GM12874 (cell line): ENCODE results near the gene CCNH.
A peak's percentile ranks its signal among the peaks of the same experiment; 100 is the strongest.

Source experiments
- TF ChIP-seq, protein P1 (sequence below): IDR thresholded peaks from 2 replicates; pipeline ENCODE4 v1.5.1; 2011; ENCODE audit warnings: low read depth, mild to moderate bottlenecking, control low read depth, low read length, moderate library complexity; ENCODE audit not compliant: insufficient read depth

The CCNH gene

DNA sequence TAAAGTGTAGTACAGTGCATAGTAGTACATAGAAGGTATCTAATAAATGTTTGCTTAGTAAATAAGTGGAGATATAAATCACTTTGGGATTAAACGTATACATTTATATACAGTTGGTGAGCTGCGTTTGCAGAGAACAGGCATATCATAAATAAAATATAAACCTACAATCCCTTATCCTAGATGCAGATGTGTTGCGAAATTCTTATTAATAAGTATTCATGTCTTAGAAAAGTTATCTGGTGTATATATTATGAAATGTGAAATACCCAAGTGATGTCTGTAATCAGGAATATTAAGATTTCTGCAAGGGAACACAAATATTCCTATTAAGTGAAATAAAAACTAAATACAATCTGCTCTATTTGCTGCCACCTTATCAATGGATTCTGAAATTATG, 8.8 kb downstream of the CCNH start:
- TF ChIP-seq, protein P1, sequence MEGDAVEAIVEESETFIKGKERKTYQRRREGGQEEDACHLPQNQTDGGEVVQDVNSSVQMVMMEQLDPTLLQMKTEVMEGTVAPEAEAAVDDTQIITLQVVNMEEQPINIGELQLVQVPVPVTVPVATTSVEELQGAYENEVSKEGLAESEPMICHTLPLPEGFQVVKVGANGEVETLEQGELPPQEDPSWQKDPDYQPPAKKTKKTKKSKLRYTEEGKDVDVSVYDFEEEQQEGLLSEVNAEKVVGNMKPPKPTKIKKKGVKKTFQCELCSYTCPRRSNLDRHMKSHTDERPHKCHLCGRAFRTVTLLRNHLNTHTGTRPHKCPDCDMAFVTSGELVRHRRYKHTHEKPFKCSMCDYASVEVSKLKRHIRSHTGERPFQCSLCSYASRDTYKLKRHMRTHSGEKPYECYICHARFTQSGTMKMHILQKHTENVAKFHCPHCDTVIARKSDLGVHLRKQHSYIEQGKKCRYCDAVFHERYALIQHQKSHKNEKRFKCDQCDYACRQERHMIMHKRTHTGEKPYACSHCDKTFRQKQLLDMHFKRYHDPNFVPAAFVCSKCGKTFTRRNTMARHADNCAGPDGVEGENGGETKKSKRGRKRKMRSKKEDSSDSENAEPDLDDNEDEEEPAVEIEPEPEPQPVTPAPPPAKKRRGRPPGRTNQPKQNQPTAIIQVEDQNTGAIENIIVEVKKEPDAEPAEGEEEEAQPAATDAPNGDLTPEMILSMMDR: no peak

DNA sequence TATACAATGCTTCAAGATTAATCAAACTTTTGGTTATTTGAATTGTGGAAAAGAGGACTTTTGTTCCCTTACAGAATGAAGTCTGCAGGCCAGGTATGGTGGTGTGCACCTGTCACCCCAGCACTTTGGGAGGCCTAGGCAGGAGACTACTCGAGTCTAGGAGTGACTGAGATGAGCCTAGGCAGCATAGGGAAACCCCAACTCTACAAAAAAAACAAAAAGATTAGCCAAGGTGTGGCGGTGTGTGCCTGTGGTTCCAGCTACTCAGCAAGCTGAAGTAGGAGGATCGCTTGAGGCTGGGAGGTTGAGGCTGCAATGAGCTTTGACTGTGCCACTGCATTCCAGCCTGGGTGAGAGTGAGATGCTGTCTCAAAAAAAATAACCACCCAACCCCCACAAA, 9.3 kb downstream of the CCNH start:
- TF ChIP-seq, protein P1: no peak

DNA sequence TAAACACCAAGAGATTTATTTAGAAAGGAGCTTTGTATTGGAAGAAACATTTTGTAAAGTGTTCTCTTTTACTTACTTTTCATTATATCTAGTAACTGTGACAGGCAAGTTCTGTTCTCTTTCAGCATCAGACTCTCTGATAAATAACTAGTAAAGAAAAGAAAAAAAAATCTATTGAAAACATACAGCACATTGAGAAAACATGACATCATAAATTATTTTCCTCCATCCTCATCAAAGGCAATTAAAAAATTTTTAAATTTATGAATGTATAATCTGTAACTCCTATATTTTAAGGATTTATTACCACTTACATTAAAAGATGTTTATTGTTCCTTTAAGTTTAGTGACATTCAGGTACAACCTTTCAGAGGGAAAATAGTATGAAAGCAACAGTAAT, 11.1 kb downstream of the CCNH start:
- TF ChIP-seq, protein P1: no peak

DNA sequence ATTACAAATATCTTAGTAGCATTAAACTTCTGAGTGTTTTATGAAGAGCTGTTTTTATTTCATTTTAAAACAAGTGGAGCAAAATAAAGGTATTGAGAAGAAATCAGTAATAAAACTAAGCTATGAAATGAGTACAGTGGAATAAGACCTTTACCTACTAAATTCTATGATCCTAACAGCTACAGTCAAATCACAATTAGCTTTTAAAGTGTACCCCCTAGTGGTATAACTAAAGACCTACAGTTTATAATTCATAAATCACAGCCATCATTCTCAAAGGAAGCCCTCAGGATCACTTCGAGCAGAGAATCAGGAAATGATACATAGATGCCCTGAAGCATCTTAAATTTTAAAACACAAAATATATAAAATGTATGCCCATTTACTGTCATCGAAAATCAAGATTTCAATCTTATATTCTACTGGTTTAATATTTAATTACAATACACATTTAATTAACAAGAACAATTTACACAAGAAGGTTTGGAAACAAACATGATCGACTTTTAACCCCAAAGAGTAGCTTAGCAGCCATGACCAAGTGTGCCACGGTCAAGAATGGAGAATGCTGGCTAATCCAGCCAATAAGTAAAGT, 12.3 kb downstream of the CCNH start:
- TF ChIP-seq, protein P1: peak; percentile 27; the same call in 1 of the 2 replicates

DNA sequence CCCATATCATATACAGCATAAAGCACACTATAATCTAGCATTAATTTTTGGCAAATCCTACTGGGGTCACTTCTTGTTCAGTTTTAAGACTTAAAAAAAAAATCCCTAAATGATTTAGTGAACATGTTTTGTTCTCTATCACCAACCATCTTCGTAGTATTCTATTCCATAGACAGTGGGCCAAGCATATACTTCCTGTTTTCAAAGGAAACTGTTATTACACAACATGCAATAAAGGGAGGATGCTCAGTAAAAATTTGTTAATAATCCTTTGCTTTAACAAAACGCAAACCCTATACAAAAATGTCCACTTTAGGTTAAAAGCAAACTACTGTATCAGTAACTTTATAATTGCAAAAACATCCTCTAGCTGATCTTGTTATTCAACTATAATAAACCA, 13.0 kb downstream of the CCNH start:
- TF ChIP-seq, protein P1: no peak

DNA sequence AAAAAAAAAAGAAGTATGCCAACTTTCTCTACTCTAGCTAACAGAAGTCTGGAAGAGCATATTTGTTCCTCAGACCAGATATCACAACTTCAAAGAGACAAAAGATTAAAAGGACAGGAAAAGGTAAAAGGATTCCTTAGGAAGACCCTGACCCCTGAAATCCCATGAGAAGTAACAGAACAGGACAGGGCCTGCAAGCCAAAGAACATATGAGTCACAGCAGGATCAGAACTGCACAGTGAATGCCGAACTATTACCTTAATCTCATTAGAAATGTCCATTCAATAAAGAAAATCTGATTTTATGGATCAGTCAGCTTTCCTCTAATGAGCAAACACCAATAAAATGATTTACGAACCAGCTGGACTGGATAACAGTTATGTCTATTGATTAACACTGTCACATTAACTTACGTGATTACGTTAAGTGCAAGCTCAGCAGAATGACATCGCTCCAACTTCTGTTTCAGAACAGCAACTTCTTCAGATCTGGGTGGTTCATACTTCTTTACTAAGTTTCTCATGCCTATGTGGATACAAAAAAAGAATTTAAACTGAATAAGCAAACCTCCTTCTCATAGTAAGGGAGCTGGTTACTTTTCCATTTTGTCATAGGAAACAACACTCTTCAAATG, 13.6 kb downstream of the CCNH start:
- TF ChIP-seq, protein P1: no peak

DNA sequence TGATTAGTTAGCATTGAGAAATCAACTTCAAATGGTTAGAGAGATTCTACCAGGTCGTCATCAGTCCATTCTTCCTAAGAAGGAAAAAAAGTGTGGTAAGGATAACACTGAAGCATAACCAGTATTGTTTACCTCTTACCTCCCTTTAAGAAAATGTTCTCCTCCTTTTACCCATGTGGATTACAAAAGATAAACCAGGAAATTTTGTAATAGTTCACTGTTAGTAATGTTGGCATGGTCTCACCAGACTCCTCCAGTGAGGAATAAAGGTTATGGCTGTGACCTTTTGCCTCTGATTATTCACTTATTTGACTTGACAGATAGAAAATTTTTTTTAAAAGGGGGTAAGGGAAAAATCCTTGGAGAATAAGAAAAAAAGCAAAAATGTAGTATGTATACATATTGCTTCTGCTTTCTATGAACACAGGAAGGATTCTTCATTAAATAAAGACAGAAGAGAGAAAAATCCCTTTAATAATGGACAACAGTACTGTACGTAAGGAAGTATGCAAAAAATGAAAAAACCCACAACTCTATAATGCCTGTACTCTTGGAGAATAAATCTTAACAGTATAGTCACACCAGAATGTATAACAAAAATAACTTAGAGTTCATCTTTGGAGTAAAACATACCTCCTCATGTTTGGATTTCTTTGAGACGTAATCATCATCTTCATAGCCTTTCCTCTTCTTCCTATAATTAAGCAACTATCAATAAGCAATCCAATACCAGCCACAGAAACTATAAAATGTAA, 18.1 kb downstream of the CCNH start:
- TF ChIP-seq, protein P1: no peak
